Stimulated activated naive CD4-positive, alpha-beta T cell treated with Interleukin-2 at 50 U/mL for 16 hours (primary cell): Measurements from ENCODE around the gene MXI1.

ENCODE experiments used
- DNase-seq: peaks from one replicate; lab custom pipeline; 2025; lab: John Stamatoyannopoulos, UW

Gene MXI1

GRCh38 chr10:110215286-110216170 is 8.1 kb downstream of the MXI1 start:
- DNase-seq = no peak

- DNase-seq = no peak
Observed at GRCh38 chr10:110216240-110216639, 8.8 kb downstream of the MXI1 start.

GRCh38 chr10:110216942-110217661 is 9.7 kb downstream of the MXI1 start:
- DNase-seq = no peak

- no peak for DNase-seq
Observed at GRCh38 chr10:110217662-110218008, 10.2 kb downstream of the MXI1 start.

- no peak for DNase-seq
Observed at GRCh38 chr10:110218632-110219031, 11.2 kb downstream of the MXI1 start.

- DNase-seq = no peak
Observed at GRCh38 chr10:110219884-110220283, 12.5 kb downstream of the MXI1 start.

GRCh38 chr10:110220398-110220797 is 13.0 kb downstream of the MXI1 start:
- no peak for DNase-seq

- DNase-seq = no peak
Observed at GRCh38 chr10:110221044-110221720, 13.8 kb downstream of the MXI1 start.

- peak; percentile 79 for DNase-seq
Observed at GRCh38 chr10:110221721-110222261, 14.4 kb downstream of the MXI1 start.

- DNase-seq = no peak
Observed at GRCh38 chr10:110222641-110223297, 15.4 kb downstream of the MXI1 start.

GRCh38 chr10:110223298-110223925 is 16.0 kb downstream of the MXI1 start:
- DNase-seq = no peak

GRCh38 chr10:110224992-110225391 is 17.6 kb downstream of the MXI1 start:
- no peak for DNase-seq

GRCh38 chr10:110225441-110225755 is 18.0 kb downstream of the MXI1 start:
- DNase-seq = no peak

GRCh38 chr10:110225756-110226542 is 18.5 kb downstream of the MXI1 start:
- peak; percentile 87 for DNase-seq

- peak; percentile 83 for DNase-seq
Observed at GRCh38 chr10:110226543-110226925, 19.1 kb downstream of the MXI1 start.

- peak; percentile 82 for DNase-seq
Observed at GRCh38 chr10:110226926-110227641, 19.7 kb downstream of the MXI1 start.

- no peak for DNase-seq
Observed at GRCh38 chr10:110228066-110228465, 20.7 kb downstream of the MXI1 start.

- no peak for DNase-seq
Observed at GRCh38 chr10:110229155-110229554, 21.8 kb downstream of the MXI1 start.

- DNase-seq = no peak
Observed at GRCh38 chr10:110233846-110234245, 26.4 kb downstream of the MXI1 start.

GRCh38 chr10:110237894-110238480 is 30.6 kb downstream of the MXI1 start:
- DNase-seq = no peak
